ENCODE measurements around the gene AP3B1.

- TF ChIP-seq CTCF (IDR thresholded peaks at IDR 0.05) (no peak), POLR2A (IDR thresholded peaks at IDR 0.05) (no peak)
These were observed 10.7 kb downstream of the AP3B1 start for GRCh38 chr5:78283802-78284201.
